ENCODE data around the gene EIF4A3. TPM values are rescaled to one million over a fixed set of nuclear protein-coding genes. Genes with fewer than 3 reads are reported as not detected.

Gene EIF4A3
- total and polyA plus RNA-seq, 10 of the 15 experiments (the other 5 are each of a cell fraction or from before 2014, with no cell fraction given) = 53.3 to 225 (median 103) TPM

GRCh38 chr17:80191865-80192661 is 45.1 kb upstream of the EIF4A3 start (continued):
- TF ChIP-seq FOXM1 (IDR thresholded peaks at IDR 0.05; ENCODE audit: low read depth, low read length) (no peak), NFXL1 (IDR thresholded peaks at IDR 0.05; ENCODE audit: borderline replicate concordance) (no peak), NBN (IDR thresholded peaks at IDR 0.05) (no peak), GATAD2B (conservative IDR thresholded peaks at IDR 0.05; ENCODE audit: low read depth) (no peak)

- Histone ChIP-seq H4K20me1 (ENCODE audit: control insufficient read depth, insufficient read depth) (no peaks in the 10 kb centered on the region), H3K27me3 (replicated peaks in 1 of 2; ENCODE audit: control insufficient read depth in 2 of 2, insufficient read depth in 2 of 2, low read length in 1 of 2) (no peaks in the 10 kb centered on the region), H2AFZ (ENCODE audit: control insufficient read depth, low read depth, low read length) (no peak overlapping the region), H3K4me2 (ENCODE audit: control insufficient read depth, insufficient read depth) (no peak overlapping the region), H3K27ac (ENCODE audit: control insufficient read depth, insufficient read depth) (no peak overlapping the region), H3K9ac (ENCODE audit: control insufficient read depth, insufficient read depth, low read length) (no peak overlapping the region), H3K9me3 (replicated peaks; ENCODE audit: control insufficient read depth, insufficient read depth, low read length) (peaks cover 2% of the 10 kb centered on the region; the same call in 1 of the 3 replicates), H3K79me2 (ENCODE audit: control insufficient read depth, insufficient read depth, low read length) (no peaks in the 10 kb centered on the region), H3K4me1 (ENCODE audit: control insufficient read depth, insufficient read depth, low read length) (no peaks in the 10 kb centered on the region), H3K36me3 (ENCODE audit: control insufficient read depth in 2 of 2, insufficient read depth in 2 of 2, low read length in 1 of 2) (no peaks in the 10 kb centered on the region), H3K4me3 (no peak overlapping the region)
- ChIA-PET RAD21 (ENCODE audit: unreplicated experiment) (interaction anchor here (0.6 kb wide), 1 partner anchor 43 kb away, joined by 3 read pairs; no protein-coding TSS in a partner anchor), SMC1A (ENCODE audit: uncharacterized antibody, unreplicated experiment) (no interaction called here), CTCF (no interaction called here), POLR2A (no interaction called here)
- in situ Hi-C loops (cut with MboI) (no loop called here), intact Hi-C loops (cut with micrococcal nuclease; ENCODE audit: unreplicated experiment) (loop anchor here (10.0 kb wide), 2 partner anchors 144 to 174 kb away; no protein-coding TSS in a partner anchor)
- FAIRE-seq (no peak), ATAC-seq (no peak), DNase-seq (ENCODE audit: low read depth, low spot score) (no peak)
- BruUV-seq (replicated peaks) = no TSS peak
- WGBS (ENCODE audit: insufficient coverage, insufficient replicate concordance, low lambda C conversion rate, missing lambda C conversion rate) = 72% methylated on average over 20 of the region's 20 CpGs
- TF ChIP-seq WRNIP1 (IDR thresholded peaks at IDR 0.05; ENCODE audit: borderline replicate concordance, low read depth, low read length) (no peak), PKNOX1 (IDR thresholded peaks at IDR 0.05) (no peak), FOXM1 (IDR thresholded peaks at IDR 0.05; ENCODE audit: low read depth, low read length) (no peak), RFX5 (IDR thresholded peaks at IDR 0.05; ENCODE audit: low read depth, low read length) (no peak), GABPA (IDR thresholded peaks at IDR 0.05; ENCODE audit: low read depth) (no peak), MYB (IDR thresholded peaks at IDR 0.05; ENCODE audit: borderline replicate concordance, low read depth, low read length) (no peak), ELK1 (IDR thresholded peaks at IDR 0.05; ENCODE audit: low read depth, low read length) (no peak), RAD51 (IDR thresholded peaks at IDR 0.05) (no peak), HDAC6 (IDR thresholded peaks at IDR 0.05; ENCODE audit: unreplicated experiment) (no peak), KAT2A (conservative IDR thresholded peaks at IDR 0.05; ENCODE audit: control insufficient read depth, low read depth, low read length) (no peak), BMI1 (IDR thresholded peaks at IDR 0.05; ENCODE audit: borderline replicate concordance) (no peak), ZNF274 (IDR thresholded peaks at IDR 0.05; ENCODE audit: insufficient read depth, insufficient read length) (no peak), ZNF207 (IDR thresholded peaks at IDR 0.05; ENCODE audit: borderline replicate concordance) (no peak), PML (IDR thresholded peaks at IDR 0.05; ENCODE audit: low read length) (no peak), HDAC2 (IDR thresholded peaks at IDR 0.05) (no peak), YY1 (IDR thresholded peaks at IDR 0.05; ENCODE audit: low read depth, low read length) (no peak), LARP7 (IDR thresholded peaks at IDR 0.05) (no peak), ASH2L (IDR thresholded peaks at IDR 0.05; ENCODE audit: borderline replicate concordance, low read depth) (no peak)
- TF ChIP-seq, protein P1, sequence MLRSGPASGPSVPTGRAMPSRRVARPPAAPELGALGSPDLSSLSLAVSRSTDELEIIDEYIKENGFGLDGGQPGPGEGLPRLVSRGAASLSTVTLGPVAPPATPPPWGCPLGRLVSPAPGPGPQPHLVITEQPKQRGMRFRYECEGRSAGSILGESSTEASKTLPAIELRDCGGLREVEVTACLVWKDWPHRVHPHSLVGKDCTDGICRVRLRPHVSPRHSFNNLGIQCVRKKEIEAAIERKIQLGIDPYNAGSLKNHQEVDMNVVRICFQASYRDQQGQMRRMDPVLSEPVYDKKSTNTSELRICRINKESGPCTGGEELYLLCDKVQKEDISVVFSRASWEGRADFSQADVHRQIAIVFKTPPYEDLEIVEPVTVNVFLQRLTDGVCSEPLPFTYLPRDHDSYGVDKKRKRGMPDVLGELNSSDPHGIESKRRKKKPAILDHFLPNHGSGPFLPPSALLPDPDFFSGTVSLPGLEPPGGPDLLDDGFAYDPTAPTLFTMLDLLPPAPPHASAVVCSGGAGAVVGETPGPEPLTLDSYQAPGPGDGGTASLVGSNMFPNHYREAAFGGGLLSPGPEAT (IDR thresholded peaks at IDR 0.05; ENCODE audit: low read depth) = no peak
Measured at GRCh38 chr17:80191192-80191591, 44.3 kb upstream of the EIF4A3 start.
